GM10266 (cell line): Measurements from ENCODE around the gene KDM2A.

ENCODE experiments used
- DNase-seq: peaks from one replicate; pipeline ENCODE4 v3.0.0; 2012; ENCODE audit errors: extremely low spot score
- TF ChIP-seq, protein P1 (sequence below): IDR thresholded peaks from 2 replicates; pipeline ENCODE4 v1.5.1; 2012; ENCODE audit warnings: mild to moderate bottlenecking, low read depth; ENCODE audit not compliant: control insufficient read depth, insufficient read depth; ENCODE audit errors: missing control alignments

KDM2A gene

DNA sequence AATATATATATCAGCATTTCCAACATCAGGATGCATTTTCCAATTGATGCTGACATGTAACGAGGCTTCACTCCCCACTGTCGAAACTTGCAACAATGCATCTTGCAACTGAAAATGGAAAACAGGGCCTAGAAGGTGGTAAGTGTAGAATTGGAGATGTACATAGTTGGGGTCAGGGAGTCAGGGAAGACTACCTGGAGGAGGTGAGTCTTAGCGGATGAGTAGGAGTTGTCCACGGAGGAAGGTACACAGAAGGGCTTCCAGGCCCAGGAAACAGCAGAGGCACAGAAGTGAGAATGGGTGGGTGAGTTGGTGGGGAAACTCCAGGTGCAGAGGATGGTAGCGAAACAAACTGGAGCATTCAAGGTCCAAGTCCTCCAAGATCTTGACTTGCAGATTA is 145.2 kb downstream of the KDM2A start:
- DNase-seq: no peak
- TF ChIP-seq, protein P1, sequence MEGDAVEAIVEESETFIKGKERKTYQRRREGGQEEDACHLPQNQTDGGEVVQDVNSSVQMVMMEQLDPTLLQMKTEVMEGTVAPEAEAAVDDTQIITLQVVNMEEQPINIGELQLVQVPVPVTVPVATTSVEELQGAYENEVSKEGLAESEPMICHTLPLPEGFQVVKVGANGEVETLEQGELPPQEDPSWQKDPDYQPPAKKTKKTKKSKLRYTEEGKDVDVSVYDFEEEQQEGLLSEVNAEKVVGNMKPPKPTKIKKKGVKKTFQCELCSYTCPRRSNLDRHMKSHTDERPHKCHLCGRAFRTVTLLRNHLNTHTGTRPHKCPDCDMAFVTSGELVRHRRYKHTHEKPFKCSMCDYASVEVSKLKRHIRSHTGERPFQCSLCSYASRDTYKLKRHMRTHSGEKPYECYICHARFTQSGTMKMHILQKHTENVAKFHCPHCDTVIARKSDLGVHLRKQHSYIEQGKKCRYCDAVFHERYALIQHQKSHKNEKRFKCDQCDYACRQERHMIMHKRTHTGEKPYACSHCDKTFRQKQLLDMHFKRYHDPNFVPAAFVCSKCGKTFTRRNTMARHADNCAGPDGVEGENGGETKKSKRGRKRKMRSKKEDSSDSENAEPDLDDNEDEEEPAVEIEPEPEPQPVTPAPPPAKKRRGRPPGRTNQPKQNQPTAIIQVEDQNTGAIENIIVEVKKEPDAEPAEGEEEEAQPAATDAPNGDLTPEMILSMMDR: no peak

DNA sequence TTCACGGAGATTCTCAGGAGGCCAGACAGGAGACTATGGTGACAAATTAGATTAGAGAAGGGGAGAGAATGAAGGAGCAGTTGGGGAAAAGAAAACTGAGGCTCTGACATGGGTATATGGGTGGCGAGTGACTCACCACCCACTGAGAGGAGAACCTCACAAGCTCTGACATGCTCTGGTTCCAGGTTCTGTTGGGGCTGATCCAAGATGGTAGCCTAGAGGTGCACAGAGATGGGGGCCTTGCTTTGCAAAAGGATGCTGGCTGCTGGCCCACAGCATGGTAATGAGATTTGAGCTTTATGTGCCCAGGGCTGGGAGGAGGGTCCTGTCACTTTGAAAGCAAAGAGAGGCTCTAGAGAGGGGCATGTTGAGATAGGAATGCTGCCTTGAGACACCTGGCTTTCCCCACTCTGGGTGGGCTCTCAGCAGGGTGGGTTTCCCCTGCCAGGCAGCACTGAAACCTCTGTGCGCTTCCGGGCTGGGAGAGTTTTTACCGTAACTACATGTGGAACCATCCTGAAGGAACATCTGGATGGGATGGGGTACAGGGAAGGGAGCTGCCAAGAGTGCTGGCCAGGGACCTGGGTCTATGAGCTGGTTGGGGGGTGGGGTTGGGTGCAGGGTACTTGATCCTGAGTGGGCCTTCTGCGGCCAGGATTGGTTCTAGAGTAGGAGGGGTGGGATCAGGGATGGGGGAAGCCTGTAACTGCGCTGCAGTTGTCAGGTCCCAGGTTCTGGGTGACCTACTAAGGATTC is 146.0 kb downstream of the KDM2A start:
- DNase-seq: no peak
- TF ChIP-seq, protein P1: no peak

DNA sequence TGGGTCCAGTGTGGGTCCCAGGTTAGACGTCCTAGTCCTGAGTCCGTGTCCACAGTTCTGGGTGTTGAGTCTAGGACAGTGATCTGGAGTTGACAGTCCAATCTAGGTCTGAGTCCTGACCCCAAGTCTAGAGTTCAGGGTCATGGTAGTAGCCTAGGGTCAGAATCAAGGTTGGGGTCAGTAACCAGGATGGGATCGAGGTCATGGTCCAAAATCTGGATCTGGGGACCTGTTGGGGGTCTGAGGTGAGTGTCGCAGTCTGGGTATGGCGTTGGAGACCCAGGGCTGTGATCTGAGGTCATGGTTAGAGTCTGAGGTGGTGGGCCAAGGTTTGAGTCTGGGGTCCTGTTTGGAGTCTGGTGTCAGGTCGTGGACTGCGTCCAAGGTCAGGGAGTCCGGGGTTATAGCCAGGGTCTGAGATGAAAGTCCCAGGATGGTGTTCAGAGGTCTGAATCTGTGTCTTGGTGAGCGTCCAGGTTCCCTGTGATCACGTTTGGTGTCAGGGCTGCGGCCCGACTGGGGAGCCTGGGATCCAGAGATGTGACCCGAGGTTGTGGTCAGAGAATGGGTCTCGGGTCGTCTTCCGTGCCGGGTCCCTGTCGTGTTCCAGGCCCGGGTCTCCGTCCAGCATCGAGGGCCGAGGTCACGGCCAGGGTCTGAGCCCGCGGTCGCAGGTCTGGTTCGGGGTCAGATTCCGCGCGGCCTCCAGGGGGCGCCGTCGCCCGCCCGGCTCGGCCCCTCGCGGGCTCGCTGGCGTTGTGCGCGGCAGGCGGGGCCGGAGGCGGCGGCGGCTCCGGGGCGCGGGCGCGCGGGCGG is 146.8 kb downstream of the KDM2A start:
- TF ChIP-seq, protein P1: peak; percentile 92
- peak; percentile 91 for DNase-seq

DNA sequence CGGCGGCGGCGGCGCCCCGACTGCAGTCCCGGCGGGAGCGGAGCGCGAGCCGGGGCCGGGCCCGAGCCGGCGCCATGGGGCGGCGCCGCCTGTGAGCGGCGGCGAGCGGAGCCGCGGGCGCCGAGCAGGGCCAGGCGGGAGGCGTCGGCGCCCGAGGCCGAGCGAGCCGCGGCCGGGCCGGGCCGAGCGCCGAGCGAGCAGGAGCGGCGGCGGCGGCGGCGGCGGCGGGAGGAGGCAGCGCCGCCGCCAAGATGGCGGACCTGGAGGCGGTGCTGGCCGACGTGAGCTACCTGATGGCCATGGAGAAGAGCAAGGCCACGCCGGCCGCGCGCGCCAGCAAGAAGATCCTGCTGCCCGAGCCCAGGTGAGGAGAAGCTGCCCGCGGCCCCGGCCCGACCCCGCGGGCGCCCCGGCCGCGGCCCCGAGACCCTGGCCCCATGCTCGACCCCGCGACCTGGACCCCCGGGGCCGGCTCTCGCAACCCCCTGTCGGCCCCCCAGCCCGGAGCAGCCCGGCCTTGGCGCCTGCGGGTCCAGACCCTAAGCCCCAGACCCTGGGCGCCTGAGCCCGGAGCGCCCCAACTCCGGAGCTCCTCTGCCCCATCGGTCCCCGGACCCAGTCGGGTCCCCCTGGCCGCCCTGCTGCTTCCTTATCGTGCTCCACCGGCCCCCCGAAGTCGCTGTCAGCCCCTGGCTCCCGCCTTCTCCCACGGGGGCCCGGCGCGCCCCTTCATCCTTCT is 147.6 kb downstream of the KDM2A start, which contains the start of gene GRK2:
TSS of gene GRK2 (plus strand) at position 25 of the 739 bp plus-strand sequence. CDS start at position 252, 227 bp downstream.
- TF ChIP-seq, protein P1: no peak
- DNase-seq: peak; percentile 82

DNA sequence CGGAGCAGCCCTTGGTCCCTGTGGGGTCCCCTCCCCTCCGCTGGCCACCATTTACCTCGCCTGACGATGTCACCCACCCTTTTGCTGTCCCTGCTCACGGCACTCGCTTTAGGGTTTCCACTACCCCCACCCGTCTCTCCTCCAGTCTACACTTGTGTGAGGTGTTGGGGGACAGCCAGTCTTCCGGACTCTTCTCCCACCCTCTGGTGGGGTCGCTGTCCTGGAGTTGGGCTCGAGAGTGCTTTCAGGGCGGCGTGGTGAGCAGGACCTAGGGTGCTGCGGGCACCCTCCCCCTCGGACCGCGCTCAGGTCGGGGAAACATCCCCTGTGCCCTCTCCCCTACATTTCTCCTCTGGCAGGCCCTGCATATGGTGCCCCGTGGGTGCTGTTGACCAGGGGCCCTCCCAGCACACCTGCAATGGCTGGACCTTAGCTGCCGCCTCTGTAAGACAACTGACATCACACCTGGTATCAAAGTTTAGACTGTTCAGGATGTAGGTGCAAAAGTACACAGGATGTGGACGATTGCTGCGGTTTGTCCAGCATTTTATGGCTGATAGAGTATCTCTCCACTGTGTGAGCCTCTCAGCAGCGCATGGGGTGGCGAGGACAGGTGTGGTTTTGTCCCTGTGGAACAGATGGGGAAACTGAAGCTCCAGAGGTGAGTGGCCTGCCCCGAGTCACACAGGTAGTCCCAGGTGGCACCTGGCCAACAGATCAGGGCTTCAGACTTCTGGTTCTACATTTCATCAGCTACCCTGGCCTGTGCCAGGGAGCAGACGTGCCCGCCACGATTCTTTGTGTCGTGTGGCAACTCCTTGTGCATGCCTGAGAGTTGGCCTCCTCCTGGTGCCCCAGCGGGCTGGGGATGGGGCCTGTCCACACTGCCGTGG is 148.4 kb downstream of the KDM2A start:
- TF ChIP-seq, protein P1: no peak
- no peak for DNase-seq
